NCI-H82 treated with DMSO at 0.1 percent for 48 hours (cell line): ENCODE data around the gene RAB3IL1.

Experiments used
- DNase-seq: peaks from one replicate; lab custom pipeline; 2025; ENCODE audit not compliant: unreplicated experiment; lab: John Stamatoyannopoulos, UW

The RAB3IL1 gene

GRCh38 chr11:61847914-61848581 is 69.3 kb downstream of the RAB3IL1 start:
- DNase-seq = no peak
